Pons (tissue), 1 donor: Measurements from ENCODE around the gene PTPRH.

Source experiments
- DNase-seq: peaks from one replicate; pipeline ENCODE4 v3.0.0-alpha.2; 2016; ENCODE audit warnings: low spot score

The PTPRH gene, protein sequence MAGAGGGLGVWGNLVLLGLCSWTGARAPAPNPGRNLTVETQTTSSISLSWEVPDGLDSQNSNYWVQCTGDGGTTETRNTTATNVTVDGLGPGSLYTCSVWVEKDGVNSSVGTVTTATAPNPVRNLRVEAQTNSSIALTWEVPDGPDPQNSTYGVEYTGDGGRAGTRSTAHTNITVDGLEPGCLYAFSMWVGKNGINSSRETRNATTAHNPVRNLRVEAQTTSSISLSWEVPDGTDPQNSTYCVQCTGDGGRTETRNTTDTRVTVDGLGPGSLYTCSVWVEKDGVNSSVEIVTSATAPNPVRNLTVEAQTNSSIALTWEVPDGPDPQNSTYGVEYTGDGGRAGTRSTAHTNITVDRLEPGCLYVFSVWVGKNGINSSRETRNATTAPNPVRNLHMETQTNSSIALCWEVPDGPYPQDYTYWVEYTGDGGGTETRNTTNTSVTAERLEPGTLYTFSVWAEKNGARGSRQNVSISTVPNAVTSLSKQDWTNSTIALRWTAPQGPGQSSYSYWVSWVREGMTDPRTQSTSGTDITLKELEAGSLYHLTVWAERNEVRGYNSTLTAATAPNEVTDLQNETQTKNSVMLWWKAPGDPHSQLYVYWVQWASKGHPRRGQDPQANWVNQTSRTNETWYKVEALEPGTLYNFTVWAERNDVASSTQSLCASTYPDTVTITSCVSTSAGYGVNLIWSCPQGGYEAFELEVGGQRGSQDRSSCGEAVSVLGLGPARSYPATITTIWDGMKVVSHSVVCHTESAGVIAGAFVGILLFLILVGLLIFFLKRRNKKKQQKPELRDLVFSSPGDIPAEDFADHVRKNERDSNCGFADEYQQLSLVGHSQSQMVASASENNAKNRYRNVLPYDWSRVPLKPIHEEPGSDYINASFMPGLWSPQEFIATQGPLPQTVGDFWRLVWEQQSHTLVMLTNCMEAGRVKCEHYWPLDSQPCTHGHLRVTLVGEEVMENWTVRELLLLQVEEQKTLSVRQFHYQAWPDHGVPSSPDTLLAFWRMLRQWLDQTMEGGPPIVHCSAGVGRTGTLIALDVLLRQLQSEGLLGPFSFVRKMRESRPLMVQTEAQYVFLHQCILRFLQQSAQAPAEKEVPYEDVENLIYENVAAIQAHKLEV

DNA sequence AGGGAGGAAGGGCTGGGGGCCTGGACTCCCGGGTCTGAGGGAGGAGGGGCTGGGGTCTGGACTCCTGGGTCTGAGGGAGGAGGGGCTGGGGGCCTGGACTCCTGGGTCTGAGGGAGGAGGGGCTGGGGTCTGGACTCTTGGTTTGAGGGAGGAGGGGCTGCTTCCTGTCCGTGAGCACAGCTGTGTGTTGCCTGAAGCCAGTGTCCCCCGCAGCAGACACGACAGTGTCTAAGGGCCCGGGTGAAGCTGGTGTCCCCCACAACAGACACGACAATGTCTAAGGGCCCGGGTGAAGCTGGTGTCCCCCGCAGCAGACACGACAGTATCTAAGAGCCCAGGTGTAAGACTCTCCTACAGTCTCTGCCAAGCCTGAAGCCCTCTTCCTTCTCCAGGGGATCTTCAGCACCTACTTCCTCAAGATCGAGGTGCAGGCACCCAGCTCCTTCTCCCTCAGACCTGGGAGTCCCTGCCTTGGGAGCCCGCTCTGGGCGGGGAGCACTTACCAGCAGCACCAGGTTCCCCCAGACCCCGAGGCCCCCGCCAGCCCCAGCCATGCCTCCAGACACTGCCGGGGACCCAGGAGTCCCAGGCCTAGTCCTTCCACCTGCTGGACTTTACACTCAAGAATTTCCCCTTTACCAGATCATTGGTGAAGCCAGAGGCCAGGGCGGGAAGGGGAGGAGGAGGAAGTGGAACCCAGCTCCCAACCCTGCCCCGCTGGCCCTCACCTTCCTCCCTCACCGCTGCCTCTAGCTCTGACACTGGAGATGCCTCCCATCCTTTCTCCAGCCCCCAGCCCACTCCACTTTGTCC, at the start of gene PTPRH:
Gene PTPRH, minus strand, starts transcription at position 622 of the 813 bp plus-strand sequence. Its CDS starts 68 bp downstream, at position 554.
- DNase-seq, result no peak

DNA sequence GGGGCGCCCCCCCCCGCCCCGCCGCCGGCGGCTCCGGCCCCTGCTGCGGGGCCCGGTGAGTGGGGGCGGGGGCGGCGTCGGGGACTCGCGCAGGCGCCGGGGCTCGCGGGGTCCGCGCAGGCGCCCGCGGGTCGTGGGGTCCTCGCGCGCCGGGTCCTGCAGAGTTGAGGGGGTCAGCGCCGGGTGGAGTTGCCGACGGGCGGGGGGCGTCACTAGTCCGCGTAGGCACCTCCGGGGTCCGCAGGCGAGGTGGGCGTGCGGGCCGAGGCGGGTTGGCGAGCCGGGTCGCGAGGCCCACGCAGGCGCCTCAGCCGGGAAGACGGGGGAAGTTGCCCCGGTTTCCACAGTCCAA, 49.2 kb upstream of the PTPRH start:
- DNase-seq, result no peak

DNA sequence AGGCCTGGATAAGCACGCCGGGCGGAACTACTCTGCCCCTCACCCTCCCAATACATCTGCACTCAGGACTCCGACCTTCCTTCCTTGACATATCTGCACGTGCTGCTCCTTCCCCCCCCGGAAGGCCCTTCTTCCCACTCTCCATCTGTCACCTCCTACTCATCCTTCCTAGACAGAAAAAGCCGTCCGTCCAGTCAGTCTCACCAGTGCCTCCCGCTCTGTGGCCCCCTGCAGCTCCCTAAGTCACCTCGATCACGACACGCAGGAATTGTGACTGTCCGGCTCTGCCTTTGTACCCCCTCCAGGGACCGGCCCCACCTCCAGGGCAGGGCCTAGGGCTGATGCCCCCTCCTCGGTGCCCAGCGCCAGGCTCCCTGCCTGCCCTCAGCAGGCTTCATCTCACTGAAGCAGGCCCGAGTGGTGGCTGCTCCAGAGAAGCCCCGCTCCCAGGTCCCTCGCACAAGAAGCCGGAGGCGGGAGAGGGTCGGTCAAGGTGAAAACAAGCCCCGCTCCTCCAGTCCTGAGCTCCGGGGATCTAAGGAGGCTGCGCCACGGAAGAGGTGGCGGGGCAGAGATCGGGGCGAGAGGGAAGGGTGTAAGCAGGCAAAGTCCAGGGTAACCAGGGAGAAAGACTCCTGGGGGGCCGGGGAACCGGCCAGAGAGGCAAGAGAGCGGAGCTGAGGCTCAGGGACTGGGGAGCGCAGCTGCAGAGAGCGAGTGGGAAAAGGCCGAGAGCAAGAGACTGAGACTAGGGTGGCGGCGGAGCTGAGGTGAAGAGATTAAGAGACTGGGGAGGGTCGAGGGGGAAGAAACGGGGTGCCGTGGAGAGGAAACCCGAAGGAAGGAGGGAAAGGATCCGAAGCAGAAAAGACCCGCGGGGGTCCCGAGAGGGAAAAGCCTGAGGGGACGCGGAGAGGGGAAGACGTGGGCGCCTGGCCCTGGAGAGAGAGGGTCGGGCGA, 48.4 kb upstream of the PTPRH start:
- no peak for DNase-seq

DNA sequence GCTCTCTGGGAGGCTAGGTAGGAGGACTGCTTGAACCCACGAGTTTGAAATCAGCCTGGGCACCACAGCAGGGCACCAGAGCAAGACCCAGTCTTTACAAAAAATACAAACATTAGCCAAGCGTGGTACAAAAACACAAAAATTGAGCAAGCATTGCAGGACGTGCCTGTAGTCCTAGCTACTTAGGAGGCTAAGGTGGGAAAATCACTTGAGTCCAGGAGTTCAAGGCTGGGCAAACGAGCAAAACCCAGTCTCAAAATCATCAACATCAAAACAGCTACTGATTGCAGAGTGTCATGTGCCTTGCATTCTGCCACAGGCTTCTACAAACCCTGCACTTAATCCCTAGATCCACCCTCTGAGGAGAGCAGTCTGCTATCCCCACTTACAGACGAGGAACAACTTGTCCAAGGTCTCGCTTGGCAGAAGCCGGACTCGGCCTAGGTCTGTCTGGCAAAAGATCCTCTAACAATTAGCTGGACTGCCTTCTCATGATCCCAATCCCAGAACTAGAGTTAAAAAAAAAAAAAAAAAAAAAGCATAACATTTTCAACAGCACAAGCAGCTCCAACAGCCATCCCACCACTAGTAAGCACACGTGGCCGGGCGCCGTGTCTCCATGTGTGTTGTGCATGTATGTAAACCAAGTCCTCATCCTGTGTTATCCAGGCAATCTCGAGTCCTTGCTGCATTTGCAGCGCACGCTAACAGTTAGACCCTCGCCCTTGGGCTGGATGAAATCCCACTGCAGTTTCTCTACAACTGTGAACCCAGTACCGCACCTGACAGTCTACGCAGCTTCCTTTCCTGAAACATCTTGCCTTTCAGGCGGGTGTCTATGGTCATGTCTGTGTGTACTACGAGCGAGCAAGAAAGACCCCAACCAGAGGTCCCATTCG, 47.5 kb upstream of the PTPRH start:
- no peak for DNase-seq

DNA sequence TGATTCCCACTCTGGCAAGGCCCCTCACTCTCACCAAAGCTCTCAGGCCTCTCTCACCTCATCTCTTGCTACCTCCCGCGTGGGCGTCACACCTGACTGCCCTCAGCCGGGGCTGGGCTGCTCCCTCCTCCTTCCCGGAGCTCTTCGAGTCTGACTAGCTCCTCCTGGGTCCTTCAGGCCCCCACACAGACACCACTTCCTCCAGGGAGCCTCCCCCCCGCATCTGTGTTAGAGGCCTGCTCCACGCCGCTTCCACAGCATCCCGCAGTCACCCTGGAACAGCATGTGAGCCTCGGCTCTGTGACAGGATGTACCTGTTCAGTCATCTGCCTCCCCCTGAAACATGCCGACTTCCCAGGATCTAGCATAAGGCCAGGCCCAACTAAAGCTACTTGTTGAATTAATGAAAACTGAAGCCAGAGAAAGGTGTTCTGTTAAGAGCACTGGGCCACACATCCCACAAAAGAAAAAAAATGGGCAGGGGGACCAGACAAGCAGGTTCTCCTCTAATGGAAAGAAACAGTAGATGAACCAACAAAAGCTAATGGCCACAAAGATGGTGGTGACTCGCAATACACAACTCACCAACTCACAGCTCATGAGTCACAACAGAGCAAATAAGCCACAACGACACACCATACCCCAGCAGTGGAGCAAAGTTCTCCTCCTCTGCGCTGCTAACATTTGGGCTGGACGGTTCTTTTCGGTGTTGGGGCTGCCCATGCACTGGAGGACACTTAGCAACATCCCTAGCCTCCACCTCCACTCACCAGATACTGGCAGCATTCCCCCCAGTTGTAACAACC, 46.5 kb upstream of the PTPRH start:
- no peak for DNase-seq

GRCh38 chr19:55254625-55254977, 45.3 kb upstream of the PTPRH start:
- DNase-seq, result no peak

DNA sequence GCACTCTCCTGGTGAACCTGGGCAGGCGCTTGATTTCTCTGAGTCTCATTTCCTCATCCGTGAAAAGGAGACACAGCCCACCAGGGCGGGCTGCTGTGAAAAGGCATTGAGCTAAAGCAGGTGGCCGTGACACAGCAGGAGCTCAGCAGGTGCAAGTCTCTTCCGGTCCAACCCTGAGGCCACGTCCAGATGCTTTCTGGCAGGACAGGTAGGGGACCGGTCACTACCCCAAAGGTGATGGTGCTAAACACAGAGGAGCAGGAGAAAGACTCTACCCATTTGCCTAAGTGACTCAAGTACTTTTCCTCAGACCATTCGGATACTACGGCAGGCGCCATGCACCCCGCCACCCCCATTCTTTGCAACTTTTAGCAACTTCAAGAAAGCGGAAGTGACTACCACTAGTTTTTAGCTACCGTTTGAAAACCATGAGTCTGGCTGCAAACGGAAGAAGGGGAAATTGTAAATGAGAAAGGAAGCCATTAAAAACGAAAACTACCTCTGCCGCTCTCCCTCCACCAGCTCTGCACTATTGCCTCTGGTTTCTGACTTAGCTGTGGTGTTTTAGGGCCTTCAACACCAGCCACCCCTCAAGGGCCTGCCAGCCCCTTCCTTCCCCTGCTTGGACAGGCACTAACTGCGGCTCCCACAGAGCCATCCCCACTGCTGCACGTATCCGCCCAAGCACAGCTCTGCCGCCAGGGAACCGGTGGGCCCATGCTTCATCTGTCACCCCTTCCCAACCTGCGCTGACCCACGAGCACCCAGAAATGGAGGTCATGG, 44.7 kb upstream of the PTPRH start:
- DNase-seq, result peak; percentile 40

DNA sequence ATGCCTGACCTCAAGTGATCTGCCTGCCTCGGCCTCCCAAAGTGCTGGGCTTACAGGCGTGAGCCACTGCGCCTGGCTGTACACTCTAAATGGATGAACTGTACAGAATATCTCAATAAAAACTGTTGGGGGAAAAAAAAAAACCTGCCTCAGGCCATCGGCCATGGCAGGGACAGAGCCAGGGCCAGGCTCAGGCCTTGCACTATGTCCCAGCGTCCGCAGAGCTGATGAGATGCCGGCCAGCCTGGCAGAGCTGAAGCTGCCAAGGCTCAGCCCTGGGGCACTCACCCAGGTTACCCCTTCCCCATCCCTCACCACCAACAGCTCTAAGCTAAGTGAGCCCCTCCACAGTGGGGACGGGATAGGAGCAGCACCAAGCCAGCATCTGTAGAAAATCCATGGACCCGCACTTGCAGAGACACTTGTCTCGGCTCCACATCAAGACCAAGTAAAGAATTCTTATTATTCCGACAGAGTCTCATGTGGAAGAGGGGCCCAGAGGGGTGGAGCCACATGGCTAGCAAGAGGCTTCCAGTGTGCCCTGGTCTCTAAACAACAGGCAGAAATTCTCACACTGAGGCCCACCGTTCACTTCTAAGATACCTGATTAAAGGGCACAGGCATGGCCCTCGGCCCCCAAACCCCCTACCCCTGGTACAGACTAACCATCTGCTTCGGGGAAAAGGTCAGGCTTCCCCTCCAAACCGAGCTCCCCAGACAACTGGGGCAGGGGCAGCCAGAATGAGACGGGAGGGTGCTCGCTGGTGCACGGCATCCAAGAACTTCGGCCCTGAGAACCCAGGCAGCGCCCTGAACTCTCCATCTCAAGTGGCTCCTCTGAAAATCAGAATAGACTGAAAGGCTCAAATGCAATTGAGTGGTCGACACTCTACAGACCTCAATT, 43.7 kb upstream of the PTPRH start:
- no peak for DNase-seq

GRCh38 chr19:55251341-55252081, 42.2 kb upstream of the PTPRH start:
- DNase-seq, result no peak

GRCh38 chr19:55250262-55251036, 41.1 kb upstream of the PTPRH start:
- DNase-seq, result no peak

DNA sequence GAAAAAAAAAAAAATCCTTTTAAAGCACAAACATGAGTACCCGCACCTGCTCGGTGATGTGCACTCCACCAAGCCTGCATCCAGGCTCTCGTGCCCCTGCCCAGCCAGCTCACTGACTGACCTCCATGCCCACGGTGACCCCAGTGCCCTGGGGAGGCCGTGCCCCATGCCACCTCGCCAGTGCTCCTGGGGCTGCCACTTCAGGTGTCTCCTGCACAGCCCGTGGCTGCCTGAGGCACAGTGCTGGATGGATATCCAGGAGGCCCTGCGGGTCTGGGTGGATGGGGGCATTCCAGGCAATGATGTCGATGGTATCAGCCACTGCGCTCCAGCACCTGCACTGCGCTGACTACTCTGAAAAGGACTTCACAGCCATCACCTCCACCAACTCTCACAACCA, 40.5 kb upstream of the PTPRH start:
- DNase-seq, result no peak

DNA sequence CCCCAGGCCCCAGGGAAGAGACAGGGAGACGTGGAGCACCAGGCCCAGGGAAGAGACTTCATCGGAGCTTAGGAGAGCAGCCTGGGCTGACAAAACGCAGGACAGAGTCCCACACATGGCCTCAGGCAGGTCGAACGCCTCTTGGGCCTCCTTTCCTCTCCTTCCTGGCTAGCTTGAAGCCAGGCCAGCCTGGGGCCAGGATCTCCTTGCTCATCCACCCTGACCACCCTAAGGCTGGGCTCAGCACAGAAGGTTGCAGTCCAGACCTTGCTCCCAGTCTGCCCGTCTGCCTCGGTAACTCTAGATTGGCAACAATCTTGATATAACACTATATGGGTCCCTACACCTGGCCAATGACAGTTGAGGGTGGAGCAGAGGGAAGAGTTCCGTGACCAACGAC, 39.4 kb upstream of the PTPRH start:
- DNase-seq, result no peak

DNA sequence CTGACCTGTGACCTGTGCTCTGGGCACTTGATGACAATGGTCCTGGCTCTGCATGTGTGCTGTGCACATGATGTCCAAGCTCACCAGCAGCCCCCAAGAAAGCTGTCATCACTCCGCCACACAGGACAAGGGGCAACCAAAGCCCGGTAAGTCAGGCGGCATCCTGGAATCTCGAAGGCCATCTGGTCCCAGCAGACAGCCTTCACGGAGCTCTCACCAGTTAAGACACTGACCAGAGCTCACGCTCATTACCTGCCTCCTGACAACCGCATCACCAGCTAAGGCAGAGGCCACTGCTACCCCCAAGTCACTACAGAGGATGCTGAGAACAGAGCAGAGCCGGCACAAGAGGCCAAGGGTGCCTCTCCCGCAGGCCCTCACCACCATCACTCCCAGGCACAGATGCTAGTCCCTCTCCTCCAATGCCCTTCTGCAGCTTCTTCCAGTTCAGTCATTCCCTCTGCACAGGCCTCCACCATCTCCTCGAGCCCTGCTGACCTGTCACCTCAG, 38.9 kb upstream of the PTPRH start:
- no peak for DNase-seq

- no peak for DNase-seq
Observed at GRCh38 chr19:55247621-55248099, 38.4 kb upstream of the PTPRH start.
